ENCODE measurements around the gene RNASE8. TPM values are rescaled to one million over a fixed set of nuclear protein-coding genes. Genes with fewer than 3 reads are reported as not detected.
A peak's percentile ranks its signal among the peaks of the same experiment; 100 is the strongest.

RNASE8 gene
- total RNA-seq, 1 experiment from 2014 or later, result not detected

- Histone ChIP-seq H3F3A (ENCODE audit: low read length, unreplicated experiment) (no peaks in the 10 kb centered on the region), H3K36me3 (ENCODE audit: low read depth, low read length) (no peaks in the 10 kb centered on the region), H3K4me3 (ENCODE audit: low read length) (peak overlapping the region; percentile 69), H3K9me2 (replicated peaks; ENCODE audit: low read length) (no peaks in the 10 kb centered on the region), H3K79me2 (ENCODE audit: low read length) (no peaks in the 10 kb centered on the region), H3K27ac (ENCODE audit: low read length) (peak overlapping the region; percentile 80), H3K4me1 (ENCODE audit: insufficient read depth, low read length) (peaks cover 49% of the 10 kb centered on the region), H4K20me1 (ENCODE audit: low read length) (no peaks in the 10 kb centered on the region), H3K9me3 (ENCODE audit: low read length) (no peaks in the 10 kb centered on the region), H3K4me2 (ENCODE audit: low read length) (peak overlapping the region; percentile 85), H2AFZ (ENCODE audit: low read length) (peak overlapping the region; percentile 92), H3K9ac (ENCODE audit: low read length) (peak overlapping the region; percentile 97), H3K27me3 (ENCODE audit: low read length) (no peaks in the 10 kb centered on the region)
- intact Hi-C loops (cut with micrococcal nuclease), result loop anchor here (1.0 kb wide), 1 partner anchor 36 kb away; no protein-coding TSS in a partner anchor
- ATAC-seq (peak; percentile 86), DNase-seq (peak; percentile 96)
- CTCF ChIA-PET, result interaction anchor here (0.6 to 2.2 kb wide), 8 partner anchors 8 to 879 kb away, joined by 3 to 34 read pairs (median 6); partner anchors contain the start of gene ARHGEF40
- TSS peak; percentile 94 for BruUV-seq (replicated peaks)
- TF ChIP-seq CTCF (conservative IDR thresholded peaks at IDR 0.05; ENCODE audit: low read depth, low read length) (peak; percentile 67), EZH2 (IDR thresholded peaks at IDR 0.05; ENCODE audit: low read length, unreplicated experiment) (no peak)
- POLR2A ChIA-PET (ENCODE audit: unreplicated experiment), result interaction anchor here (0.6 kb wide), 1 partner anchor 754 kb away, joined by 4 read pairs; no protein-coding TSS in a partner anchor
Measured at GRCh38 chr14:21103710-21104447, 46.3 kb downstream of the RNASE8 start.

- peaks cover 42% of the 10 kb centered on the region for H3K4me1 ChIP-seq (ENCODE audit: insufficient read depth, low read length)
- no peaks in the 10 kb centered on the region for H3K9me3 ChIP-seq (ENCODE audit: low read length)
- ATAC-seq, result peak; percentile 52
- intact Hi-C loops (cut with micrococcal nuclease), result loop anchor here (1.0 kb wide), 1 partner anchor 36 kb away; no protein-coding TSS in a partner anchor
- no peaks in the 10 kb centered on the region for H3F3A ChIP-seq (ENCODE audit: low read length, unreplicated experiment)
- BruUV-seq (replicated peaks), result no TSS peak
- ChIA-PET CTCF (interaction anchor here (0.6 to 2.2 kb wide), 8 partner anchors 9 to 880 kb away, joined by 3 to 34 read pairs (median 6); partner anchors contain the start of gene ARHGEF40), POLR2A (ENCODE audit: unreplicated experiment) (interaction anchor here (0.6 kb wide), 1 partner anchor 755 kb away, joined by 4 read pairs; no protein-coding TSS in a partner anchor)
- no peaks in the 10 kb centered on the region for H3K79me2 ChIP-seq (ENCODE audit: low read length)
- H2AFZ ChIP-seq (ENCODE audit: low read length), result peak overlapping the region; percentile 92
- H3K9me2 ChIP-seq (replicated peaks; ENCODE audit: low read length), result no peaks in the 10 kb centered on the region
- H3K27me3 ChIP-seq (ENCODE audit: low read length), result no peaks in the 10 kb centered on the region
- DNase-seq, result peak; percentile 71
- peak overlapping the region; percentile 85 for H3K4me2 ChIP-seq (ENCODE audit: low read length)
- H3K9ac ChIP-seq (ENCODE audit: low read length), result peak overlapping the region; percentile 97
- peak overlapping the region; percentile 80 for H3K27ac ChIP-seq (ENCODE audit: low read length)
- TF ChIP-seq EZH2phosphoT487 (IDR thresholded peaks at IDR 0.05; ENCODE audit: borderline replicate concordance, low read length) (no peak), EZH2 (IDR thresholded peaks at IDR 0.05; ENCODE audit: low read length, unreplicated experiment) (no peak), CTCF (conservative IDR thresholded peaks at IDR 0.05; ENCODE audit: low read depth, low read length) (peak; percentile 89)
- peak overlapping the region; percentile 69 for H3K4me3 ChIP-seq (ENCODE audit: low read length)
- H3K36me3 ChIP-seq (ENCODE audit: low read depth, low read length), result no peaks in the 10 kb centered on the region
- H4K20me1 ChIP-seq (ENCODE audit: low read length), result no peaks in the 10 kb centered on the region
Measured at GRCh38 chr14:21104448-21105060, 46.9 kb downstream of the RNASE8 start.

Data from PC-3 (cell line).